ENCODE data around the gene FAM170B. TPM values are rescaled to one million over a fixed set of nuclear protein-coding genes. Genes with fewer than 3 reads are reported as not detected.

The FAM170B gene
- total RNA-seq, 1 experiment from 2014 or later, result not detected

DNA sequence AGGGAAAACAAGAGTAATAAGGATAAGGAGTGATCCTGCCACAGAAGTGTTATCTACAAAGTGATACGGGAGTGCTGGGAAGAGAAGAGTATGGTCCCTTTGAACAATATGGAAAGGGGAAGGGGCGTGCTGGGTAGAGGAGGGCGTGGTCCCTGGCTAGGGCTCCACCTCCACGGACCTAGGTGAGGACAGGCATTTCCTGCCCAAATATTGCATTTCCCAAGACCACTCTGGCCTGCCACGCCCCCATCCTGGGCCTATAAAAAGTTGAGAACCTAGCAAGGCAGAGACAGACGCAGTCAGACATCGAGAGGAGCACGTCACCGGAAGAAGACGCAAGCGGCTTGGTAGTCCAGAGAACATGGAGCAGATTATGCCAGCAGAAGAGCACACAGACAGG is 41.3 kb downstream of the FAM170B start:
- ATAC-seq (no peak), DNase-seq (ENCODE audit: low spot score) (no peak)

GRCh38 chr10:49091450-49092210 is 42.2 kb downstream of the FAM170B start:
- H3K9me3 Mint-ChIP-seq, result peaks cover 15% of the 10 kb centered on the region
- no peak overlapping the region for H3K27ac Mint-ChIP-seq
- peaks cover 8% of the 10 kb centered on the region for H3K36me3 Mint-ChIP-seq
- ChIA-PET CTCF (no interaction called here), POLR2A (no interaction called here)
- DNase-seq (ENCODE audit: low spot score) (no peak), ATAC-seq (no peak)
- peaks cover 7% of the 10 kb centered on the region for H3K4me1 Mint-ChIP-seq
- no peaks in the 10 kb centered on the region for H3K27me3 Mint-ChIP-seq (ENCODE audit: low read depth)
- no peak overlapping the region for H3K4me3 Mint-ChIP-seq
- TF ChIP-seq GTF2I (CRISPR knock-in tag; conservative IDR thresholded peaks at IDR 0.05) (no peak), ZNF671 (CRISPR knock-in tag; IDR thresholded peaks at IDR 0.05) (no peak), MXD4 (CRISPR knock-in tag; IDR thresholded peaks at IDR 0.05; ENCODE audit: borderline replicate concordance) (no peak), JUN (CRISPR knock-in tag; IDR thresholded peaks at IDR 0.05) (no peak)
- TF ChIP-seq, protein P1, sequence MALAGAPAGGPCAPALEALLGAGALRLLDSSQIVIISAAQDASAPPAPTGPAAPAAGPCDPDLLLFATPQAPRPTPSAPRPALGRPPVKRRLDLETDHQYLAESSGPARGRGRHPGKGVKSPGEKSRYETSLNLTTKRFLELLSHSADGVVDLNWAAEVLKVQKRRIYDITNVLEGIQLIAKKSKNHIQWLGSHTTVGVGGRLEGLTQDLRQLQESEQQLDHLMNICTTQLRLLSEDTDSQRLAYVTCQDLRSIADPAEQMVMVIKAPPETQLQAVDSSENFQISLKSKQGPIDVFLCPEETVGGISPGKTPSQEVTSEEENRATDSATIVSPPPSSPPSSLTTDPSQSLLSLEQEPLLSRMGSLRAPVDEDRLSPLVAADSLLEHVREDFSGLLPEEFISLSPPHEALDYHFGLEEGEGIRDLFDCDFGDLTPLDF (CRISPR knock-in tag; IDR thresholded peaks at IDR 0.05), result no peak
- TF ChIP-seq, protein P2, sequence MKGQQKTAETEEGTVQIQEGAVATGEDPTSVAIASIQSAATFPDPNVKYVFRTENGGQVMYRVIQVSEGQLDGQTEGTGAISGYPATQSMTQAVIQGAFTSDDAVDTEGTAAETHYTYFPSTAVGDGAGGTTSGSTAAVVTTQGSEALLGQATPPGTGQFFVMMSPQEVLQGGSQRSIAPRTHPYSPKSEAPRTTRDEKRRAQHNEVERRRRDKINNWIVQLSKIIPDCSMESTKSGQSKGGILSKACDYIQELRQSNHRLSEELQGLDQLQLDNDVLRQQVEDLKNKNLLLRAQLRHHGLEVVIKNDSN (CRISPR knock-in tag; IDR thresholded peaks at IDR 0.05), result no peak

More for the DNA sequence above, 41.3 kb downstream of the FAM170B start:
- ChIA-PET CTCF (interaction anchor here (0.7 to 1.2 kb wide), 2 partner anchors 69 to 941 kb away, joined by 3 read pairs; no protein-coding TSS in a partner anchor), POLR2A (no interaction called here)
- H3K27me3 Mint-ChIP-seq (ENCODE audit: low read depth), result no peaks in the 10 kb centered on the region
- TF ChIP-seq, protein P3, sequence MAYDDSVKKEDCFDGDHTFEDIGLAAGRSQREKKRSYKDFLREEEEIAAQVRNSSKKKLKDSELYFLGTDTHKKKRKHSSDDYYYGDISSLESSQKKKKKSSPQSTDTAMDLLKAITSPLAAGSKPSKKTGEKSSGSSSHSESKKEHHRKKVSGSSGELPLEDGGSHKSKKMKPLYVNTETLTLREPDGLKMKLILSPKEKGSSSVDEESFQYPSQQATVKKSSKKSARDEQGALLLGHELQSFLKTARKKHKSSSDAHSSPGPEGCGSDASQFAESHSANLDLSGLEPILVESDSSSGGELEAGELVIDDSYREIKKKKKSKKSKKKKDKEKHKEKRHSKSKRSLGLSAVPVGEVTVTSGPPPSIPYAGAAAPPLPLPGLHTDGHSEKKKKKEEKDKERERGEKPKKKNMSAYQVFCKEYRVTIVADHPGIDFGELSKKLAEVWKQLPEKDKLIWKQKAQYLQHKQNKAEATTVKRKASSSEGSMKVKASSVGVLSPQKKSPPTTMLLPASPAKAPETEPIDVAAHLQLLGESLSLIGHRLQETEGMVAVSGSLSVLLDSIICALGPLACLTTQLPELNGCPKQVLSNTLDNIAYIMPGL (CRISPR knock-in tag; IDR thresholded peaks at IDR 0.05), result no peak
- no peak for TF ChIP-seq SMAD3 (CRISPR knock-in tag; IDR thresholded peaks at IDR 0.05; ENCODE audit: borderline replicate concordance)
- no peak for TF ChIP-seq ERG (CRISPR knock-in tag; IDR thresholded peaks at IDR 0.05)
- no peak for TF ChIP-seq NR2C2 (CRISPR knock-in tag; IDR thresholded peaks at IDR 0.05)
- no peak for TF ChIP-seq IRF1 (CRISPR knock-in tag; IDR thresholded peaks at IDR 0.05)
- no peak for TF ChIP-seq ZMAT4 (CRISPR knock-in tag; IDR thresholded peaks at IDR 0.05)
- no peak for TF ChIP-seq ZNF423 (CRISPR knock-in tag; IDR thresholded peaks at IDR 0.05)
- no peak for TF ChIP-seq PRDM15 (CRISPR knock-in tag; IDR thresholded peaks at IDR 0.05)
- TF ChIP-seq ATF1 (CRISPR knock-in tag; IDR thresholded peaks at IDR 0.05), result no peak
- TF ChIP-seq FOXJ3 (CRISPR knock-in tag; IDR thresholded peaks at IDR 0.05; ENCODE audit: borderline replicate concordance), result no peak
- H3K27ac Mint-ChIP-seq, result no peak overlapping the region
- peaks cover 7% of the 10 kb centered on the region for H3K4me1 Mint-ChIP-seq
- H3K4me3 Mint-ChIP-seq, result no peak overlapping the region
- H3K36me3 Mint-ChIP-seq, result peaks cover 2% of the 10 kb centered on the region; the same call in 1 of the 2 replicates
- H3K9me3 Mint-ChIP-seq, result peaks cover 6% of the 10 kb centered on the region
